Measurements from ENCODE around the gene RABGAP1L.

- TF ChIP-seq POLR2A (IDR thresholded peaks at IDR 0.05; ENCODE audit: low read depth, low read length): no peak
- TF ChIP-seq SPI1 (IDR thresholded peaks at IDR 0.05; ENCODE audit: low read depth, low read length): no peak
- TF ChIP-seq TAF1 (IDR thresholded peaks at IDR 0.05; ENCODE audit: low read depth, low read length): no peak
Observed at GRCh38 chr1:174788981-174789380, 629.7 kb downstream of the RABGAP1L start.
